ENCODE data around the gene TFCP2L1.
"Not testable (repeated sequence)": the region's sequence is repeated elsewhere in the genome, so short reads cannot be mapped to it uniquely, and the experiment has no call there.

The TFCP2L1 gene

GRCh38 chr2:121313701-121314100, 28.7 kb upstream of the TFCP2L1 start:
- not testable (repeated sequence) for H3K4me1 ChIP-seq (ENCODE audit: control insufficient read depth, insufficient read depth, low read length); H3K36me3 ChIP-seq (ENCODE audit: control insufficient read depth, insufficient read depth, low read length); H3K4me3 ChIP-seq (ENCODE audit: low read depth, low read length); H3K27me3 ChIP-seq (ENCODE audit: control insufficient read depth, insufficient read depth, low read length); H3K9me3 ChIP-seq (ENCODE audit: control insufficient read depth, insufficient read depth, low read length); H3K9ac ChIP-seq (ENCODE audit: low read depth, low read length); H3K27ac ChIP-seq (ENCODE audit: low read depth, low read length)

- Histone ChIP-seq H3K36me3 (ENCODE audit: control insufficient read depth, insufficient read depth, low read length) (no peaks in the 10 kb centered on the region), H3K9me3 (ENCODE audit: control insufficient read depth, insufficient read depth, low read length) (no peaks in the 10 kb centered on the region), H3K9ac (ENCODE audit: low read depth, low read length) (no peak overlapping the region), H3K27me3 (ENCODE audit: control insufficient read depth, insufficient read depth, low read length) (no peaks in the 10 kb centered on the region), H3K27ac (ENCODE audit: low read depth, low read length) (no peak overlapping the region), H3K4me1 (ENCODE audit: control insufficient read depth, insufficient read depth, low read length) (no peaks in the 10 kb centered on the region), H3K4me3 (ENCODE audit: low read depth, low read length) (no peak overlapping the region)
These were observed 24.8 kb upstream of the TFCP2L1 start for GRCh38 chr2:121309801-121310200.

- Histone ChIP-seq H3K9me3 (ENCODE audit: control insufficient read depth, insufficient read depth, low read length) (no peaks in the 10 kb centered on the region), H3K27me3 (ENCODE audit: control insufficient read depth, insufficient read depth, low read length) (no peaks in the 10 kb centered on the region)
These were observed 24.3 kb upstream of the TFCP2L1 start for GRCh38 chr2:121309323-121309722.

GRCh38 chr2:121307048-121307447, 22.0 kb upstream of the TFCP2L1 start:
- H3K9ac ChIP-seq (ENCODE audit: low read depth, low read length) = no peak overlapping the region
- no peak overlapping the region for H3K4me3 ChIP-seq (ENCODE audit: low read depth, low read length)
- H3K27ac ChIP-seq (ENCODE audit: low read depth, low read length) = no peak overlapping the region
- no peaks in the 10 kb centered on the region for H3K4me1 ChIP-seq (ENCODE audit: control insufficient read depth, insufficient read depth, low read length)
- H3K27me3 ChIP-seq (ENCODE audit: control insufficient read depth, insufficient read depth, low read length) = no peaks in the 10 kb centered on the region
- H3K9me3 ChIP-seq (ENCODE audit: control insufficient read depth, insufficient read depth, low read length) = no peaks in the 10 kb centered on the region
- no peaks in the 10 kb centered on the region for H3K36me3 ChIP-seq (ENCODE audit: control insufficient read depth, insufficient read depth, low read length)

More at GRCh38 chr2:121309323-121309722, 24.3 kb upstream of the TFCP2L1 start:
- Histone ChIP-seq H3K4me1 (ENCODE audit: control insufficient read depth, insufficient read depth, low read length) (no peaks in the 10 kb centered on the region), H3K4me3 (ENCODE audit: low read depth, low read length) (no peak overlapping the region), H3K27ac (ENCODE audit: low read depth, low read length) (no peak overlapping the region), H3K36me3 (ENCODE audit: control insufficient read depth, insufficient read depth, low read length) (no peaks in the 10 kb centered on the region), H3K9ac (ENCODE audit: low read depth, low read length) (no peak overlapping the region)

- Histone ChIP-seq H3K9me3 (ENCODE audit: control insufficient read depth, insufficient read depth, low read length) (no peaks in the 10 kb centered on the region), H3K36me3 (ENCODE audit: control insufficient read depth, insufficient read depth, low read length) (no peaks in the 10 kb centered on the region), H3K27ac (ENCODE audit: low read depth, low read length) (no peak overlapping the region), H3K4me1 (ENCODE audit: control insufficient read depth, insufficient read depth, low read length) (no peaks in the 10 kb centered on the region), H3K27me3 (ENCODE audit: control insufficient read depth, insufficient read depth, low read length) (no peaks in the 10 kb centered on the region), H3K4me3 (ENCODE audit: low read depth, low read length) (no peak overlapping the region), H3K9ac (ENCODE audit: low read depth, low read length) (no peak overlapping the region)
These were observed 19.9 kb upstream of the TFCP2L1 start for GRCh38 chr2:121304941-121305340.

GRCh38 chr2:121303531-121304263, 18.7 kb upstream of the TFCP2L1 start:
- H3K4me1 ChIP-seq (ENCODE audit: control insufficient read depth, insufficient read depth, low read length) = no peaks in the 10 kb centered on the region
- H3K27ac ChIP-seq (ENCODE audit: low read depth, low read length) = no peak overlapping the region
- no peak overlapping the region for H3K9ac ChIP-seq (ENCODE audit: low read depth, low read length)
- no peaks in the 10 kb centered on the region for H3K9me3 ChIP-seq (ENCODE audit: control insufficient read depth, insufficient read depth, low read length)
- H3K4me3 ChIP-seq (ENCODE audit: low read depth, low read length) = no peak overlapping the region
- no peaks in the 10 kb centered on the region for H3K36me3 ChIP-seq (ENCODE audit: control insufficient read depth, insufficient read depth, low read length)
- H3K27me3 ChIP-seq (ENCODE audit: control insufficient read depth, insufficient read depth, low read length) = no peaks in the 10 kb centered on the region

GRCh38 chr2:121301190-121301589, 16.2 kb upstream of the TFCP2L1 start:
- not testable (repeated sequence) for H3K9me3 ChIP-seq (ENCODE audit: control insufficient read depth, insufficient read depth, low read length); H3K4me3 ChIP-seq (ENCODE audit: low read depth, low read length); H3K4me1 ChIP-seq (ENCODE audit: control insufficient read depth, insufficient read depth, low read length); H3K27ac ChIP-seq (ENCODE audit: low read depth, low read length); H3K36me3 ChIP-seq (ENCODE audit: control insufficient read depth, insufficient read depth, low read length); H3K27me3 ChIP-seq (ENCODE audit: control insufficient read depth, insufficient read depth, low read length); H3K9ac ChIP-seq (ENCODE audit: low read depth, low read length)

GRCh38 chr2:121298476-121298875, 13.5 kb upstream of the TFCP2L1 start:
- no peaks in the 10 kb centered on the region for H3K4me1 ChIP-seq (ENCODE audit: control insufficient read depth, insufficient read depth, low read length)

GRCh38 chr2:121297866-121298265, 12.9 kb upstream of the TFCP2L1 start:
- not testable (repeated sequence) for H3K27ac ChIP-seq (ENCODE audit: low read depth, low read length); H3K36me3 ChIP-seq (ENCODE audit: control insufficient read depth, insufficient read depth, low read length); H3K9ac ChIP-seq (ENCODE audit: low read depth, low read length); H3K9me3 ChIP-seq (ENCODE audit: control insufficient read depth, insufficient read depth, low read length); H3K4me1 ChIP-seq (ENCODE audit: control insufficient read depth, insufficient read depth, low read length); H3K27me3 ChIP-seq (ENCODE audit: control insufficient read depth, insufficient read depth, low read length); H3K4me3 ChIP-seq (ENCODE audit: low read depth, low read length)

More at GRCh38 chr2:121298476-121298875, 13.5 kb upstream of the TFCP2L1 start:
- no peaks in the 10 kb centered on the region for H3K36me3 ChIP-seq (ENCODE audit: control insufficient read depth, insufficient read depth, low read length)
- H3K9ac ChIP-seq (ENCODE audit: low read depth, low read length) = no peak overlapping the region
- H3K9me3 ChIP-seq (ENCODE audit: control insufficient read depth, insufficient read depth, low read length) = no peaks in the 10 kb centered on the region
- H3K4me3 ChIP-seq (ENCODE audit: low read depth, low read length) = no peak overlapping the region
- H3K27ac ChIP-seq (ENCODE audit: low read depth, low read length) = no peak overlapping the region
- no peaks in the 10 kb centered on the region for H3K27me3 ChIP-seq (ENCODE audit: control insufficient read depth, insufficient read depth, low read length)

- Histone ChIP-seq H3K27ac (ENCODE audit: low read depth, low read length) (no peak overlapping the region), H3K9ac (ENCODE audit: low read depth, low read length) (no peak overlapping the region), H3K36me3 (ENCODE audit: control insufficient read depth, insufficient read depth, low read length) (no peaks in the 10 kb centered on the region), H3K4me1 (ENCODE audit: control insufficient read depth, insufficient read depth, low read length) (no peaks in the 10 kb centered on the region), H3K4me3 (ENCODE audit: low read depth, low read length) (no peak overlapping the region), H3K9me3 (ENCODE audit: control insufficient read depth, insufficient read depth, low read length) (no peaks in the 10 kb centered on the region), H3K27me3 (ENCODE audit: control insufficient read depth, insufficient read depth, low read length) (no peaks in the 10 kb centered on the region)
These were observed 12.3 kb upstream of the TFCP2L1 start for GRCh38 chr2:121297217-121297830.

GRCh38 chr2:121295911-121296650, 11.1 kb upstream of the TFCP2L1 start:
- Histone ChIP-seq H3K4me1 (ENCODE audit: control insufficient read depth, insufficient read depth, low read length) (no peaks in the 10 kb centered on the region), H3K9ac (ENCODE audit: low read depth, low read length) (no peak overlapping the region), H3K9me3 (ENCODE audit: control insufficient read depth, insufficient read depth, low read length) (no peaks in the 10 kb centered on the region), H3K4me3 (ENCODE audit: low read depth, low read length) (no peak overlapping the region), H3K27ac (ENCODE audit: low read depth, low read length) (no peak overlapping the region), H3K36me3 (ENCODE audit: control insufficient read depth, insufficient read depth, low read length) (no peaks in the 10 kb centered on the region), H3K27me3 (ENCODE audit: control insufficient read depth, insufficient read depth, low read length) (no peaks in the 10 kb centered on the region)

Data from HUES48 (cell line).